Hair follicular keratinocyte (primary cell): ENCODE results near the gene SLC35G2. TPM values are rescaled to one million over a fixed set of nuclear protein-coding genes. Genes with fewer than 3 reads are reported as not detected.

Experiments
- total RNA-seq: library from RNA; depleted of rRNA; stranded (reverse); fragments of >200 nt; gene quantifications from 2 replicates; pipeline ENCODE4 v1.2.3, GENCODE V29; 2015

SLC35G2 gene
- total RNA-seq, result 7.3 and 8.2 TPM in 2 replicates

GRCh38 chr3:136818769-136819391 is at the start of gene SLC35G2:
Gene SLC35G2, plus strand, starts transcription at chr3:136819126. Its CDS starts 35,335 bp downstream, at chr3:136854461.

GRCh38 chr3:136861890-136862616 is 43.1 kb downstream of the SLC35G2 start, which contains the start of gene NCK1:
Gene NCK1, plus strand, starts transcription at chr3:136862208. Its CDS starts 65,794 bp downstream, at chr3:136928002.

Other genes with a start within 250 kb of the SLC35G2 start
- 10.2 and 11.2 TPM in 2 replicates for gene STAG1, start 66.7 kb upstream of the SLC35G2 start, total RNA-seq
- 25.2 and 27.0 TPM in 2 replicates for gene NCK1, start 43.1 kb downstream of the SLC35G2 start, total RNA-seq
- gene IL20RB, start 138.9 kb downstream of the SLC35G2 start, total RNA-seq, result 75.2 and 175 TPM in 2 replicates